HK-2 (cell line): ENCODE results near the gene TNIP1.

Experiments
- DNase-seq: peaks from one replicate; pipeline ENCODE4 v3.0.0-alpha.2; 2018; ENCODE audit not compliant: unreplicated experiment

Gene TNIP1

DNA sequence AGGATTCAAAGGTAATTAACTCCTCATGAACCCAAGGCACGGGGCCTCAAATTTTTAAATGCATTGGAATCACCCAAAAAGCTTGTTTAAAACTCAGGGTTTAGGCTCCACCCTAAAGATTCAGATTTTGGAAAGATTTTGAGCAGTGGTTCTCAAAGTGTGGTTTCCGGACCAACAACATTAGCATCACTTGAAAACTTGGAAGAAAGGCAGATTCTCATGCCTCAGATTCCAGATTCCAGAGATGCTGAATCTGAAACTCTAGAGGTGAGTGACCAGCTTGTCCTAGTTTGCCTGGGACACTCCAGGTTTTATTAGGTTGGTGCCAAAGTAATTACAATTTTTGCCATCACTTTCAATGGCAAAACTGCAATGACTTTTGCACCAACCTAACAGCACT lies 24.7 kb upstream of the TNIP1 start:
- DNase-seq, result no peak

- DNase-seq, result no peak
Observed at GRCh38 chr5:151104795-151105194, 24.0 kb upstream of the TNIP1 start.

GRCh38 chr5:151101746-151102145 lies 20.9 kb upstream of the TNIP1 start:
- DNase-seq, result no peak

- DNase-seq, result no peak
Observed at GRCh38 chr5:151101151-151101550, 20.3 kb upstream of the TNIP1 start.

GRCh38 chr5:151100681-151101080 lies 19.8 kb upstream of the TNIP1 start:
- DNase-seq, result no peak

DNA sequence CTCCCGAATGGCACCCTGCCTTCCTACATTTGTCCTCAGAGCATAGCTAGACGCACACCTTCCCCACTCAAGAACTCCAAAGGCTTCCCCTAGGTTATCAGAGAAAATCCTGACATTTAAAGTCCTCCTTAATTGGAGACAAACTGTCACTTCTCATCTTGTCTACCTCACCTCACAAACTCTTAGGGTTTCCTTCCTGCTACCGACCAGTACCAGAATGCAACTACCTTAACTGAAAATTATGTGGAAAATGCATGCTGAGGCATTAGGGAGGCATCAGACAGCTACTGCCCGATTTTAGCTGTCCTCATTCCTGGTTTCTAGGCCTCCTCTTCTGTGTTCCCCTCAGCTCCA lies 17.9 kb upstream of the TNIP1 start:
- DNase-seq, result no peak

DNA sequence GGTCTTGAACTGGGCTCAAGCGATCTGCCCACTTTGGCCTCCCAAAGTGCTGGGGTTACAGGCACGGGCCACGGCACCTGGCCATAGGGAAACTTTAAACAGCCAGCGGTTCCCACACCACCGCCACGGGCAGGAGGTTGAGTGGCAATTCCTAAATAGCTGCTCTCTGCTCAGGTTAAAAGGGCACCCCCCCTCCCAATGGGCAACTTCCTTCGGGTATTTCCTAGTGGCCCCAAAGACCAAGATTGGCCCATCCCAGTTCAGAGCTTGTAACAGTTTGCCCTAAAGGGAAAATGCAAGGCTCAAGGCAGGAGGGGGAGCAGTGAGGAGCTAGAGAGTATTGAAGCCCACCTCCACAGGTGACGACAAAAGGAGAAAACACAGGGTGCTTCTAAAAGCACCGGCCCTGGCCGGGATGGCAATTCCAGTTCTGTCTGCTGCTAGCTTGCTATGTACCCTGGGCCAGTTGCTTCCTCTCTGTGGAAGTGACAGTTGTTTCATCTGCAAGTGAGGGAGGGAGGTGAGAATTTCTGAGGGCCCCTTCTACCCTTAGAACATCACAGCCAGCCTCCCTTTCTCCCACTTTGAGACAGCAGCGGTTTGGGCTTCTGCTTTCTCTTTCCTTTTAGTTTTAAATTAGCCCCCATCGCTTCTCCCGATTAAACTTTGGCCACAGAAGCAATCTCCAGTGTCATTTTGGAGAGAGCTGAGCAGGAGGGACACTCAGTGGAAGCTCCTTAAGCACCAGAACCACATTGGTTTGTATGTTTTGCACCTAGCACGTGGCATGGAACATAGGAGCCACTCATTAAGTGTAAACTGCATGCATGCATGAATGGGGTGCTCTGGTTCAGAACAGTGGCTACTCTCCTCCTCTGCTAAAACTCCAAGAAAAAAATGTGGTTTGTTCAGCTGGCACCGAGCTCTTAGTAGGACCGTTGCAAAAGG lies 17.3 kb upstream of the TNIP1 start:
- no peak for DNase-seq

- no peak for DNase-seq
Observed at GRCh38 chr5:151097061-151097460, 16.2 kb upstream of the TNIP1 start.

GRCh38 chr5:151096001-151096373 lies 15.2 kb upstream of the TNIP1 start:
- no peak for DNase-seq

DNA sequence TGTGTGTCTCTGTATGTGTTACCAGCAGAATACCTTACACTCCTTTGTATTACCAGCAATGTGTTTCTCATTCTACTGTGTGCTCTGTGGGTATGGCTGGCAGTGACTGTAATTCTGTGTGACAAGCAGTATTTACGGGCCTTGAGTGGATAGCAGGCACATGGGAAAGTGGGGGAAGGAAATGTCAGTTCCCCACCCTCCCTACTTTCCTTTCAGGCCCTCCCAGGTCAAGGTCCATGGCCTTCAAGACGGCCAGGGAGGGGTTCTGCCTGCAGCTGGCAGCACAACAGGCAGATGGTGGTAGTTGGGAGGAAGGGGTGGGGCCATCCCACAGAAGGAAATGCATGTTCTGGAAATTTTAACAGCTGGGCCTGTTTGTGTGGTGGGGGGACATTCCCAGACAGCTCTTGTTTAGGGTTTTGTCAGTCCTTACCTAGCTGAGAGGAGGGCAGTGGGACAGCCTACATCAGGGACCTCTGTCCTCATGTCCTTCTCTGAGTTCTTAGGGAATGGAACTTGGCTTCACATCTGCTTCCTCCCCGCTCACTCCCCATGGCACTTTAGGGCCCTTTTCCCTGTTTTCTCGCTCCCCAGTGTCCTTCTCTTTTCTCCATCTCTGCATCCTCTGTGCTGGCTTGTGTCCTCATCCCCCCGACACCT lies 14.6 kb upstream of the TNIP1 start:
- DNase-seq, result no peak

GRCh38 chr5:151094852-151095245 lies 14.0 kb upstream of the TNIP1 start:
- DNase-seq, result no peak

GRCh38 chr5:151094030-151094851 lies 13.4 kb upstream of the TNIP1 start:
- peak; percentile 70 for DNase-seq

DNA sequence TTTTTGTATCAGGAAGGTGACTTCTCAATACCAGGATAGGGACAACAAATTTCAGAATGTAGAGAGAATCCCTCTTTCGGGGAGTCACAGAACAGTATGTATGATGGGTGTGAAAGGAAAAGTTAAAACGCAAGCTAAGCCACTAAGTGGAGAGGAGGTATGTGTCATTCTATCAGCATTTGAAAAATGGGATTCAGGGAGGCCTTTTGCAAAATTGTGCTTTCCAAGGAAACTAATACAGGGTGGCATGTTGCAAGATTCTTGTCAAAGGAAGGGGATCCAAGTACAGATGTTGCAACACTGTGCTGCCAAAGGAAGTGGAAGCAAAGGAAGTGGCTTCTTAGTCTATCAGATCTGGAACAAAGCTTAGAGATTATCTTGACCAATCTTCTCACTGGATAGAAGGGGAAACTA lies 12.6 kb upstream of the TNIP1 start:
- peak; percentile 34 for DNase-seq

- peak; percentile 56 for DNase-seq
Observed at GRCh38 chr5:151092762-151093161, 11.9 kb upstream of the TNIP1 start.

- DNase-seq, result no peak
Observed at GRCh38 chr5:151089726-151090125, 8.9 kb upstream of the TNIP1 start.

GRCh38 chr5:151088986-151089385 lies 8.2 kb upstream of the TNIP1 start:
- DNase-seq, result no peak

- DNase-seq, result no peak
Observed at GRCh38 chr5:151087486-151087885, 6.7 kb upstream of the TNIP1 start.

DNA sequence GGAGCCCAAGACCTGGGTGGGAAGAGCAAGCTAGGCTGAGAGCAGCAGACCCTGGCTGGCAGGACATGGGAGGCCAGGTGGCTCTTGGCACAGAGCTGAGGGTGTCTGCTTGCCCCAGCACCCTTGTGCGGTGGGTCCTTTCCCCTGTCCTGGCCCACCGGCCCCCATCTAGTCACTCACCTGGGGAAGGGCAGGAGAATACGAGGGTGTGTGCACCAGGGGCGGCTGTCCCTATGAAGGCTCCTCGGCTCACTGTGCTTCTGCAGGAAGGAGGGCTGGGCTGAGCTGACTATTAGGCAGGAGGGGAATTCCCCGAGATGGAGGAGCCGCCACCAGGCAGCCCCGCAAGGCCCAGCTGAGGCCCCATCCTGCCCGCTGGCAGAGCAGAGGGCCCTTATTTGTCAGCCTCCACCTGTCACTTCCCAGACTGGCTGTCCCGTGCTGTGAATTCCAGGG lies 6.1 kb upstream of the TNIP1 start:
- DNase-seq, result peak; percentile 63

- DNase-seq, result no peak
Observed at GRCh38 chr5:151086192-151086869, 5.5 kb upstream of the TNIP1 start.

GRCh38 chr5:151085517-151086041 lies 4.7 kb upstream of the TNIP1 start:
- peak; percentile 57 for DNase-seq

DNA sequence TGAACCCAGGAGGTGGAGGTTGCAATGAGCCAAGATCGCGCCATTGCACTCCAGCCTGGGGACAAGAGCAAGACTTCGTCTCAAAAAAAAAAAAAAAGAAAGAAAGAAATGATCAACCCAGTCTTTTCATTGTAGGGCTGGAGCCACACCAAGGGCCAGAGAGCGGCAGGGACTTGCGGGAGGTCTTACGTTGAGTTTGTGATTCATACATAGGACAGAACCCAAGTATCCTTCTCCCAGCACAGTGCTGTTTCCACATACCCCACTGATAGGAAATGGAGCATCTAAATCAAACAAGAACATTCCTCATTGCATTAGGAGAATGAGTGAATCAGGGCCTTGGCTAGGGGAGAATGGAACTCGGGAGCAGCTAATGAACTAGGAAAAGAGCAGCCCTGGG lies 3.5 kb upstream of the TNIP1 start:
- no peak for DNase-seq
